ENCODE data around the gene MYCBP2.

The MYCBP2 gene

GRCh38 chr13:77267362-77267761 lies 59.5 kb downstream of the MYCBP2 start:
- H2AFZ ChIP-seq (ENCODE audit: low read length) = no peak overlapping the region
- no peak overlapping the region for H3K4ac ChIP-seq (ENCODE audit: low read length)
- H2BK120ac ChIP-seq (ENCODE audit: low read depth, low read length) = no peak overlapping the region
- H3K79me1 ChIP-seq (ENCODE audit: low read depth, low read length) = no peaks in the 10 kb centered on the region
- no peak overlapping the region for H3K4me2 ChIP-seq (ENCODE audit: insufficient read depth, low read length, poor library complexity, severe bottlenecking)
- H2BK12ac ChIP-seq (ENCODE audit: low read length) = no peak overlapping the region
- H3K27ac ChIP-seq (replicated peaks; ENCODE audit: low read length) = no peak overlapping the region
- peaks cover 3 to 51% of the 10 kb centered on the region in 2 donors for H3K36me3 ChIP-seq (replicated peaks in 1 of 2; ENCODE audit: control insufficient read depth in 2 of 2, insufficient read depth in 2 of 2, low read length in 2 of 2)
- WGBS, 2 donors (ENCODE audit: extremely low coverage in 2 of 2, insufficient read length in 2 of 2, insufficient replicate concordance in 1 of 2) = no CpG with 5 or more reads among the region's 2 CpGs
- no peaks in the 10 kb centered on the region for H3K4me1 ChIP-seq (ENCODE audit: control insufficient read depth in 2 of 2, insufficient read depth in 1 of 2, low read depth in 1 of 2, low read length in 2 of 2)
- H3K4me3 ChIP-seq (ENCODE audit: low read length in 2 of 2) = no peak overlapping the region
- no peak overlapping the region for H2AK5ac ChIP-seq (ENCODE audit: low read depth, low read length)
- H3K9ac ChIP-seq (ENCODE audit: low read depth, low read length, poor library complexity) = no peak overlapping the region
- no peak overlapping the region for H2BK15ac ChIP-seq (ENCODE audit: low read length)
- H3K27me3 ChIP-seq (ENCODE audit: control insufficient read depth in 3 of 3, insufficient read depth in 3 of 3, low read depth in 1 of 3, low read length in 3 of 3) = no peaks in the 10 kb centered on the region
- H3K18ac ChIP-seq (ENCODE audit: low read length) = no peak overlapping the region
- no peak overlapping the region for H3K14ac ChIP-seq (ENCODE audit: low read length)
- H3K23ac ChIP-seq (ENCODE audit: low read depth, low read length, poor library complexity) = no peak overlapping the region
- H4K8ac ChIP-seq (ENCODE audit: low read depth, low read length) = no peak overlapping the region
- no peak overlapping the region for H4K91ac ChIP-seq (ENCODE audit: low read depth, low read length, poor library complexity)
- no peak for DNase-seq (ENCODE audit: low spot score)
- no peak overlapping the region for H2BK5ac ChIP-seq (ENCODE audit: low read length)
- H3K9me3 ChIP-seq (replicated peaks in 1 of 2; ENCODE audit: control insufficient read depth in 2 of 2, insufficient read depth in 1 of 2, low read depth in 1 of 2, low read length in 2 of 2) = no peaks in the 10 kb centered on the region

DNA sequence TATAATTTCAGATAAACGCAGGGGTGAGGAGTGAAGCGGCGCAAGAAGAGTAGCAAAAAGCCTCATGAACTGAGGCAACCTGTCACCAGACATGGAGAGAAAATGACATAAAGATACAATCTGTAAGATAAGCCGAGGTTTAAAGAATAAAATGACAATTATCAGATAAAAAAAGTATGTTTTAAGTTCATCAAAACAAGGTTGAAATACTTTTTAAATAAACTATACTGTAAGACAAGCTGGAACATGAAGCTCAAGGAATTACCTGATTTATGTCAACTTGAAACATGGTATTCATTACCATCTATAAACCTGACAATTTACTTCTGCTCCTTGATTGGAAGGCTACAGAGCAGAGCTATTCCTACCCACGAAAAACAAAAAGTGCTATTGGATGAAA lies 61.6 kb downstream of the MYCBP2 start:
- no peak overlapping the region for H3K9ac ChIP-seq (ENCODE audit: low read depth, low read length, poor library complexity)
- no peak overlapping the region for H2AK5ac ChIP-seq (ENCODE audit: low read depth, low read length)
- no peak overlapping the region for H2BK15ac ChIP-seq (ENCODE audit: low read length)
- H2BK120ac ChIP-seq (ENCODE audit: low read depth, low read length) = no peak overlapping the region
- H2BK12ac ChIP-seq (ENCODE audit: low read length) = no peak overlapping the region
- WGBS, 2 donors (ENCODE audit: extremely low coverage in 2 of 2, insufficient read length in 2 of 2, insufficient replicate concordance in 1 of 2) = no CpG with 5 or more reads among the region's 5 CpGs
- no peak overlapping the region for H3K4ac ChIP-seq (ENCODE audit: low read length)
- H3K23ac ChIP-seq (ENCODE audit: low read depth, low read length, poor library complexity) = no peak overlapping the region
- no peak for DNase-seq (ENCODE audit: low spot score)
- no peaks in the 10 kb centered on the region for H3K27me3 ChIP-seq (ENCODE audit: control insufficient read depth in 3 of 3, insufficient read depth in 3 of 3, low read depth in 1 of 3, low read length in 3 of 3)
- H2AFZ ChIP-seq (ENCODE audit: low read length) = no peak overlapping the region
- H3K18ac ChIP-seq (ENCODE audit: low read length) = no peak overlapping the region
- H3K14ac ChIP-seq (ENCODE audit: low read length) = no peak overlapping the region
- H4K91ac ChIP-seq (ENCODE audit: low read depth, low read length, poor library complexity) = no peak overlapping the region
- no peak overlapping the region for H4K8ac ChIP-seq (ENCODE audit: low read depth, low read length)
- no peaks in the 10 kb centered on the region for H3K79me1 ChIP-seq (ENCODE audit: low read depth, low read length)
- no peaks in the 10 kb centered on the region for H3K9me3 ChIP-seq (replicated peaks in 1 of 2; ENCODE audit: control insufficient read depth in 2 of 2, insufficient read depth in 1 of 2, low read depth in 1 of 2, low read length in 2 of 2)
- no peak overlapping the region for H3K27ac ChIP-seq (replicated peaks; ENCODE audit: low read length)
- no peaks in the 10 kb centered on the region for H3K4me1 ChIP-seq (ENCODE audit: control insufficient read depth in 2 of 2, insufficient read depth in 1 of 2, low read depth in 1 of 2, low read length in 2 of 2)
- peaks cover 0 to 42% of the 10 kb centered on the region in 2 donors for H3K36me3 ChIP-seq (replicated peaks in 1 of 2; ENCODE audit: control insufficient read depth in 2 of 2, insufficient read depth in 2 of 2, low read length in 2 of 2)
- H3K4me3 ChIP-seq (ENCODE audit: low read length in 2 of 2) = no peak overlapping the region
- H3K4me2 ChIP-seq (ENCODE audit: insufficient read depth, low read length, poor library complexity, severe bottlenecking) = no peak overlapping the region
- H2BK5ac ChIP-seq (ENCODE audit: low read length) = no peak overlapping the region

GRCh38 chr13:77262198-77262597 lies 64.7 kb downstream of the MYCBP2 start:
- no peak for DNase-seq (ENCODE audit: low spot score)
- Histone ChIP-seq H3K27ac (replicated peaks; ENCODE audit: low read length) (no peak overlapping the region), H4K91ac (ENCODE audit: low read depth, low read length, poor library complexity) (no peak overlapping the region), H2BK120ac (ENCODE audit: low read depth, low read length) (no peak overlapping the region), H3K18ac (ENCODE audit: low read length) (no peak overlapping the region), H3K9ac (ENCODE audit: low read depth, low read length, poor library complexity) (no peak overlapping the region), H2BK12ac (ENCODE audit: low read length) (no peak overlapping the region), H3K9me3 (replicated peaks in 1 of 2; ENCODE audit: control insufficient read depth in 2 of 2, insufficient read depth in 1 of 2, low read depth in 1 of 2, low read length in 2 of 2) (no peaks in the 10 kb centered on the region), H2BK15ac (ENCODE audit: low read length) (no peak overlapping the region), H3K23ac (ENCODE audit: low read depth, low read length, poor library complexity) (no peak overlapping the region), H2AFZ (ENCODE audit: low read length) (no peak overlapping the region), H3K79me1 (ENCODE audit: low read depth, low read length) (no peaks in the 10 kb centered on the region), H2BK5ac (ENCODE audit: low read length) (no peak overlapping the region), H3K4me2 (ENCODE audit: insufficient read depth, low read length, poor library complexity, severe bottlenecking) (no peak overlapping the region), H3K14ac (ENCODE audit: low read length) (no peak overlapping the region), H3K4me3 (ENCODE audit: low read length in 2 of 2) (no peak overlapping the region), H4K8ac (ENCODE audit: low read depth, low read length) (no peak overlapping the region), H2AK5ac (ENCODE audit: low read depth, low read length) (no peak overlapping the region), H3K4me1 (ENCODE audit: control insufficient read depth in 2 of 2, insufficient read depth in 1 of 2, low read depth in 1 of 2, low read length in 2 of 2) (no peaks in the 10 kb centered on the region), H3K4ac (ENCODE audit: low read length) (no peak overlapping the region), H3K36me3 (replicated peaks in 1 of 2; ENCODE audit: control insufficient read depth in 2 of 2, insufficient read depth in 2 of 2, low read length in 2 of 2) (peaks cover 0 to 33% of the 10 kb centered on the region in 2 donors), H3K27me3 (ENCODE audit: control insufficient read depth in 3 of 3, insufficient read depth in 3 of 3, low read depth in 1 of 3, low read length in 3 of 3) (no peaks in the 10 kb centered on the region)
- 100% methylated on average over 1 of the region's 2 CpGs; no CpG with 5 or more reads in 1 of the 2 donors for WGBS, 2 donors (ENCODE audit: extremely low coverage in 2 of 2, insufficient read length in 2 of 2, insufficient replicate concordance in 1 of 2)

DNA sequence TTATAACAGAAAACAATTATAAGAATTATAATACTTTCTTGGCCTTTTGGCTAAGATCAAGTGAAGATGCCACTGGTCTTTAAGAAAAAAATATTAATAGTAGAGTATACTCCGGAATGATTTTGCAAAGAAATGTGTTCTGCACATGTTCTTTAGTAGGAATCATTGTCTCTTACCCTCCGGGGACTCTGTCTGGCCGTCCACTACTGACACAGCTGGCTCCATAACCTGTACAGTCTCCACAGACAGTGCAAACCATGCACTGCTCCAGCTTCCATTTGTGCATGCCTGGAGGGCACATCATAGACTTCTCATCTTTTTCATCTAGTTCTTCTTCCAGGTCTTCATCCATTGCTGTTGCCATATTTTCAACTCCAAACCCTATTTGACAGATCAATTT lies 75.9 kb downstream of the MYCBP2 start:
- Histone ChIP-seq H3K4ac (ENCODE audit: low read length) (no peak overlapping the region), H3K4me3 (ENCODE audit: low read length in 2 of 2) (no peak overlapping the region), H3K27ac (replicated peaks; ENCODE audit: low read length) (no peak overlapping the region), H2BK120ac (ENCODE audit: low read depth, low read length) (no peak overlapping the region), H3K4me1 (ENCODE audit: control insufficient read depth in 2 of 2, insufficient read depth in 1 of 2, low read depth in 1 of 2, low read length in 2 of 2) (no peaks in the 10 kb centered on the region), H3K9ac (ENCODE audit: low read depth, low read length, poor library complexity) (no peak overlapping the region), H2BK15ac (ENCODE audit: low read length) (no peak overlapping the region), H3K4me2 (ENCODE audit: insufficient read depth, low read length, poor library complexity, severe bottlenecking) (no peak overlapping the region), H2BK12ac (ENCODE audit: low read length) (no peak overlapping the region), H3K14ac (ENCODE audit: low read length) (no peak overlapping the region), H2AFZ (ENCODE audit: low read length) (no peak overlapping the region), H3K9me3 (replicated peaks in 1 of 2; ENCODE audit: control insufficient read depth in 2 of 2, insufficient read depth in 1 of 2, low read depth in 1 of 2, low read length in 2 of 2) (no peaks in the 10 kb centered on the region), H3K27me3 (ENCODE audit: control insufficient read depth in 3 of 3, insufficient read depth in 3 of 3, low read depth in 1 of 3, low read length in 3 of 3) (no peaks in the 10 kb centered on the region), H3K36me3 (replicated peaks in 1 of 2; ENCODE audit: control insufficient read depth in 2 of 2, insufficient read depth in 2 of 2, low read length in 2 of 2) (peaks cover 2 to 13% of the 10 kb centered on the region in 2 donors), H3K18ac (ENCODE audit: low read length) (no peak overlapping the region), H3K79me1 (ENCODE audit: low read depth, low read length) (no peaks in the 10 kb centered on the region), H3K23ac (ENCODE audit: low read depth, low read length, poor library complexity) (no peak overlapping the region), H4K91ac (ENCODE audit: low read depth, low read length, poor library complexity) (no peak overlapping the region), H2AK5ac (ENCODE audit: low read depth, low read length) (no peak overlapping the region), H4K8ac (ENCODE audit: low read depth, low read length) (no peak overlapping the region), H2BK5ac (ENCODE audit: low read length) (no peak overlapping the region)
- DNase-seq (ENCODE audit: low spot score) = no peak
- WGBS, 2 donors (ENCODE audit: extremely low coverage in 2 of 2, insufficient read length in 2 of 2, insufficient replicate concordance in 1 of 2) = no CpG with 5 or more reads among the region's 3 CpGs

All from neuronal stem cell (in vitro differentiated cells).